DMS79 treated with DMSO at 0.1 percent for 48 hours (cell line): ENCODE measurements around the gene FOXRED1.

ENCODE experiments used
- DNase-seq: peaks from one replicate; lab custom pipeline; 2025; lab: John Stamatoyannopoulos, UW

FOXRED1 gene

GRCh38 chr11:126311401-126312291 is 42.7 kb downstream of the FOXRED1 start:
- no peak for DNase-seq

- no peak for DNase-seq
Measured at GRCh38 chr11:126312961-126313360, 44.0 kb downstream of the FOXRED1 start.

GRCh38 chr11:126313826-126314225 is 44.9 kb downstream of the FOXRED1 start:
- DNase-seq: no peak

GRCh38 chr11:126317432-126317755 is 48.4 kb downstream of the FOXRED1 start:
- peak; percentile 61 for DNase-seq

- peak; percentile 94 for DNase-seq
Measured at GRCh38 chr11:126317756-126318573, 49.0 kb downstream of the FOXRED1 start.

GRCh38 chr11:126318574-126319373 is 49.8 kb downstream of the FOXRED1 start:
- peak; percentile 85 for DNase-seq

- no peak for DNase-seq
Measured at GRCh38 chr11:126319374-126319740, 50.4 kb downstream of the FOXRED1 start.

- no peak for DNase-seq
Measured at GRCh38 chr11:126322996-126323395, 54.0 kb downstream of the FOXRED1 start.

- no peak for DNase-seq
Measured at GRCh38 chr11:126327281-126328000, 58.5 kb downstream of the FOXRED1 start.
